Common myeloid progenitor, CD34-positive (primary cell): ENCODE results near the gene KHDC1.

Experiments
- CTCF ChIA-PET: fragments of 350-600 bp; sonication (Branson Sonifier 250); formaldehyde crosslinking; loops from one replicate; lab custom pipeline; 2021; ENCODE audit warnings: antibody characterized with exemption; lab: Charles Lee
- POLR2A ChIA-PET: fragments of 350-600 bp; sonication (Branson Sonifier 250); formaldehyde crosslinking; loops from one replicate; lab custom pipeline; 2021; ENCODE audit warnings: antibody characterized with exemption; lab: Charles Lee
- DNase-seq, 3 donors: peaks; one replicate each; pipeline versions ENCODE4 v3.0.0 to v3.0.0-alpha.2; 2013
- H3K27ac ChIP-seq, 2 experiments: 1 replicate in 1 of 2; 2 replicates in 1 of 2; pipeline ENCODE4 v1.7.0; 2013; ENCODE audit warnings: inconsistent platforms in 2 of 2, low read length in 2 of 2, mild to moderate bottlenecking in 2 of 2, low read depth in 1 of 2, moderate library complexity in 1 of 2; ENCODE audit not compliant: severe bottlenecking in 2 of 2, insufficient read depth in 1 of 2, poor library complexity in 1 of 2
- H3K27me3 ChIP-seq, 5 experiments: replicated peaks in 2 of 5; 1 replicate in 3 of 5; 2 replicates in 2 of 5; pipeline versions ENCODE4 v1.6.1 to v1.7.0; 2013; ENCODE audit warnings: low read length in 4 of 5, mild to moderate bottlenecking in 2 of 5, moderate library complexity in 2 of 5, inconsistent platforms in 1 of 5; ENCODE audit not compliant: insufficient read depth in 5 of 5, control insufficient read depth in 4 of 5
- H3K36me3 ChIP-seq, 4 experiments: 1 replicate in 2 of 4; 2 replicates in 2 of 4; pipeline versions ENCODE4 v1.6.1 to v1.7.0; 2013; ENCODE audit warnings: low read length in 3 of 4, control low read depth in 1 of 4, mild to moderate bottlenecking in 1 of 4; ENCODE audit not compliant: control insufficient read depth in 4 of 4, insufficient read depth in 4 of 4
- H3K4me1 ChIP-seq, 4 experiments: 1 replicate in 3 of 4; 2 replicates in 1 of 4; pipeline versions ENCODE4 v1.6.1 to v1.7.1; 2013; ENCODE audit warnings: low read length in 3 of 4, mild to moderate bottlenecking in 3 of 4, control low read depth in 1 of 4, inconsistent platforms in 1 of 4, moderate library complexity in 1 of 4; ENCODE audit not compliant: control insufficient read depth in 4 of 4, insufficient read depth in 4 of 4; ENCODE audit errors: control extremely low read depth in 1 of 4
- H3K4me3 ChIP-seq, 7 experiments: 1 replicate in 4 of 7; 2 replicates in 3 of 7; pipeline versions ENCODE4 v1.5.1 to v1.7.0; 2013; ENCODE audit warnings: mild to moderate bottlenecking in 7 of 7, low read length in 6 of 7, moderate library complexity in 6 of 7, inconsistent platforms in 2 of 7, low read depth in 2 of 7, control low read depth in 1 of 7; ENCODE audit not compliant: insufficient read depth in 4 of 7, control insufficient read depth in 1 of 7; ENCODE audit errors: extremely low read depth in 1 of 7
- H3K9me3 ChIP-seq, 5 experiments: 1 replicate in 4 of 5; 2 replicates in 1 of 5; pipeline versions ENCODE4 v1.6.1 to v1.7.1; 2013; ENCODE audit warnings: low read length in 4 of 5, mild to moderate bottlenecking in 2 of 5, inconsistent platforms in 1 of 5, low read depth in 1 of 5, moderate library complexity in 1 of 5; ENCODE audit not compliant: control insufficient read depth in 4 of 5, insufficient read depth in 2 of 5; ENCODE audit errors: control extremely low read depth in 1 of 5
- WGBS: methylation state at CpG from one replicate; pipeline ENCODE4 v1.1.5; 2013; ENCODE audit not compliant: insufficient coverage; 5-methylcytosine and 5-hydroxymethylcytosine counted together

Gene KHDC1

DNA sequence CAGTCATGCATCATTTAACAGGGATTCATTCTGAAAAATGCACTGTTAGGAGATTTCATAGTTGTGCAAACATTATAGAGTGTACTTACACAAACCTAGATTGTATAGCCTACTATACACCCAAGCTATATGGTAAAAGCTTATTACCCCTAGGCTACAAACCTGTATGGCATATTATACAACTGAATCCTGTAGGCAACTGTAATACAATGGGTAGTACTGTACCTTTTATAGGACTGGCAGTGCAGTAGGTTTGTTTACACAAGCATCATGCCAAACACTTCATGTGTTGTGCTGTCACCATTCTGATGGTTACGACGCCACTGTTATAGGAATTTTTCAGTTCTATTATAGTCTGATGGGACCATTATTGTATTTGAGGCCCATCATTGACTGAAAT lies 39.3 kb upstream of the KHDC1 start:
- Histone ChIP-seq H3K4me1 (peaks cover 0 to under 1% (median 0%) of the 10 kb centered on the region in 4 experiments), H3K9me3 (peaks cover 0 to 3% (median 0%) of the 10 kb centered on the region in 5 experiments), H3K27ac (no peak overlapping the region), H3K4me3 (no peak overlapping the region), H3K36me3 (peaks cover 0 to 9% (median 6%) of the 10 kb centered on the region in 4 experiments), H3K27me3 (no peaks in the 10 kb centered on the region)
- ChIA-PET POLR2A (no interaction called here), CTCF (no interaction called here)
- 100% methylated on average over 2 of the region's 2 CpGs for WGBS
- no peak for DNase-seq

DNA sequence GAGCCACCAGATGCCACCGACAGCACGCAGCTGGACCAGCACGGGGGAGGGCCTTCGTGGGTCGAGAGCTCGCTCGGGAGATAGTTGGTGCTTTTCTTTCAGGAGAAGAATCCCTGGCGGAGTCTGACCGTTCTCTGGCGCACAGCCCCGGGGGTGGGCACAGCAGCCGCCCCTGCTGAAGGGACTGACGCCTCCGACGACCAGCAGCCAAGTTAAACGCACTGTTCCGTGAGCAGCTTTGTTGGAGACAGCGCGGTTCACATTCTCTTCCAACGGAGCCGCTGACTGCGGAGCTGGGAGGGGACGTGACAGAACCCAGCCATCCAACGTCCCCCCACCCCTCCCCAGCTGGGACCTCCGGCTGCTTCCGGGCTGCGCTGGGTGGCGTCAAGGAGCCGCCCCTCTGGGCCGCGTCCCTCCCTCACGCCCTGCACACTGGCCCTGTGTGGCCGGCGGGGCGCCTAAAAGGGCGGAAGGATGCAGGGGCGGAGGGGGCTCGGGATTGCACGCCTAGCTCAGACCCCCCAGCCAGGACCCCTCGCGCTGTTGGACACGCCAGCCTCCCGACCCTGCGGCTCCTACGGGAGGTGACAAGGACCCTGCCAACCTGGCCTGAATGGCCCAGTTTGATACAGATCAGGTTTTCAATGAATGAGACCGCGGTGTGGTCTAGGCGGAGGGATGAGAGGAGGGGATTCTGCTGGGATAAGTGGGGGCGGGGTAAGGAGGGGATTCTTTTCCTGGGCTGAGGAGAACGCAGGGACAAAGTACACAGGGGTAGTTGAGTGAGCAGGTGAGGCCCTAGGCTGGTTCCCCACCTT lies 36.4 kb upstream of the KHDC1 start:
- Histone ChIP-seq H3K9me3 (peaks cover 0 to 4% (median 0%) of the 10 kb centered on the region in 5 experiments), H3K4me3 (peak overlapping the region in 4 of 7 experiments; percentile 19 to 63 (median 38)), H3K4me1 (no peaks in the 10 kb centered on the region), H3K36me3 (peaks cover 0 to 9% (median 6%) of the 10 kb centered on the region in 4 experiments), H3K27ac (no peak overlapping the region), H3K27me3 (no peaks in the 10 kb centered on the region)
- ChIA-PET CTCF (interaction anchor here (1.0 to 1.6 kb wide), 4 partner anchors 9 to 29 kb away, joined by 3 to 6 read pairs (median 4); no protein-coding TSS in a partner anchor), POLR2A (interaction anchor here (1.3 kb wide), 1 partner anchor 11 kb away, joined by 3 read pairs; no protein-coding TSS in a partner anchor)
- peak in 2 of 3 donors; percentile 37 to 38 for DNase-seq
- WGBS, result 77% methylated on average over 35 of the region's 50 CpGs

DNA sequence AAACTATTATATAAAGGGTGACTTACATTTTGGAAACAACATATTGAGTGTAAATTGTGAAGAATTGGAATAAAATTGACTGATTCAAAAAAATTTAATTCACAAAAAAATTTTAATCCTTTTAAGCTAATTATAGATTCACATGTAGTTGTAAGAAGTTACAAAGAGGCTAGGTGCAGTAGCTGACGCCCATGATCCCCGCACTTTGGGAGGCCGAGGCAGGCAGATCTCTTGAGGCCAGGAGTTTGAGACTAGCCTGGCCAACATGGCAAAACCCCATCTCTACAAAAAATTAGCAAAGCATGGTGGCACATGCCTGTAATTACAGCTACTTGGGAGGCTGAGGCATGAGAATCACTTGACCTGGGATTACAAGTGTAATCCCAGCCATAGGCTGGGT lies 30.3 kb upstream of the KHDC1 start:
- Histone ChIP-seq H3K36me3 (peaks cover 0 to 8% (median 4%) of the 10 kb centered on the region in 4 experiments), H3K27me3 (no peaks in the 10 kb centered on the region), H3K4me1 (no peaks in the 10 kb centered on the region), H3K9me3 (peaks cover 0 to 4% (median 0%) of the 10 kb centered on the region in 5 experiments), H3K27ac (no peak overlapping the region), H3K4me3 (no peak overlapping the region)
- DNase-seq, result no peak
- ChIA-PET CTCF (interaction anchor here (0.8 to 0.9 kb wide), 2 partner anchors 25 to 33 kb away, joined by 3 read pairs; no protein-coding TSS in a partner anchor), POLR2A (no interaction called here)
- WGBS, result 100% methylated on average over 3 of the region's 3 CpGs

DNA sequence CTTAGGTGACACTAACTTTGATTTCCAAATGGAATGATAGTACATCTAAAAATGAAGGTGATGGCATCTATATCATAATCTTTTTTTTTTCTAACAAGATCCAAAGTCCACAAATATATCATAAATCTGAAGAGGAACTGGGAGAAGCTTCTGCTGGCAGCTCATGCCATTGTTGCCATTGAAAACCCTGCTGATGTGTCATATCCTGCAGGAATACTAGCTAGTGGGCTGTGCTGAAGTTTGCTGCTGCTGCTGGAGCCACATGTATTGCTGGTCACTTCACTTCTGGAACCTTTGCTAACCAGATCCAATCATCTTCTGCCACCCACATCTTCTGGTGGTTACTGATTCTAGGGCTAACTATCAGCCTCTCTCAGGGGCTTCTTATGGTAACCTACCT lies 27.4 kb upstream of the KHDC1 start:
- Histone ChIP-seq H3K4me1 (no peaks in the 10 kb centered on the region), H3K4me3 (no peak overlapping the region), H3K9me3 (peaks cover 0 to 4% (median 0%) of the 10 kb centered on the region in 5 experiments), H3K27ac (no peak overlapping the region), H3K36me3 (peaks cover 0 to 9% (median 6%) of the 10 kb centered on the region in 4 experiments), H3K27me3 (no peaks in the 10 kb centered on the region)
- POLR2A ChIA-PET, result no interaction called here
- CTCF ChIA-PET, result interaction anchor here (1.2 to 1.7 kb wide), 4 partner anchors 9 to 38 kb away, joined by 3 to 8 read pairs (median 4); no protein-coding TSS in a partner anchor
- DNase-seq, result no peak

DNA sequence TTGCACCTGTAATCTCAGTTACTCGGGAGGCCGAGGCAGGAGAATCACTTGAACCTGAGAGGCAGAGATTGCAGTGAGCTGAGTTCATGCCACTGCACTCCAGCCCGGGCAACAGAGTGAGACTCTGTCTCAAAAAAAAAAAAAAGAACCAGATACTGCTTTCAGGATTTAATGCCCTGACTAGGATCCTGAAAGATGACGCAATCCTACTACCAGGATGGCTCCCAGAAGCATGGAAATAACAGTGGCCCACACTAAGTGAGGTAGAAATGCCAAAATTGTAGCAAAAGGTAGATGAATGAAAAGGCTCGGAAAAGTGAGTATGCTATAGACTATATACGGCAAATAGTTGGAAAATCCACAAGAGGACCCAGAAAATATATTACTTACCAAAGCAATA lies 23.8 kb upstream of the KHDC1 start:
- no peak overlapping the region for H3K4me3 ChIP-seq
- H3K9me3 ChIP-seq, result no peaks in the 10 kb centered on the region
- ChIA-PET POLR2A (no interaction called here), CTCF (interaction anchor here (0.6 to 3.3 kb wide), 5 partner anchors 18 to 212 kb away, joined by 3 to 67 read pairs (median 8); no protein-coding TSS in a partner anchor)
- 97% methylated on average over 3 of the region's 6 CpGs for WGBS
- no peaks in the 10 kb centered on the region for H3K4me1 ChIP-seq
- H3K36me3 ChIP-seq, result peaks cover 0 to 8% (median 5%) of the 10 kb centered on the region in 4 experiments
- no peaks in the 10 kb centered on the region for H3K27me3 ChIP-seq
- no peak for DNase-seq
- no peak overlapping the region for H3K27ac ChIP-seq

DNA sequence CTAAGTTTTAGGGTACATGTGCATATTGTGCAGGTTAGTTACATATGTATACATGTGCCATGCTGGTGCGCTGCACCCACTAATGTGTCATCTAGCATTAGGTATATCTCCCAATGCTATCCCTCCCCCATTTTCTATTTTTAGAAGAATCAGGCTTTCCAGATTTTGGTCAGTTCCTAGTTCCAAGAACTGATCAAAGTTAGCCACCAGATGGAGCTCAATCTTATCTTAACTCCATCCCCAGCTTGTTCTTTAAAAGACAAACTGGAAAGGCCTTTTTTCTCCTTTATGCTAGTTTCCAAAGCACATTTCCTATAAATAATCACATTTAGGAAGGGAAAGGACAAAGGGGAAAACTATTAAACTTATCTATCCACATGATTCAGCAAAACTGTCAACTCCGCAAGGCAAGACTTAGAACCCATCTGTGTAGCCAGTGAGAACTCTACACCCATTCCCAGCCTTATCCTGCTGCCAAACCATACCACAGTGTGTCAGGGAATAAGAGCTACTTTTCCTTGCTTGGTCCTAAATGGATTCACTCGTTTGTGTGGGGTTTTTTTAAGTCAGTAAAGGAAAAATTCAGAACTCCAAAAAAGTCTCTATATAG lies 22.8 kb upstream of the KHDC1 start:
- DNase-seq, result peak; percentile 46 to 67 (median 67)
- POLR2A ChIA-PET, result no interaction called here
- 100% methylated on average over 1 of the region's 3 CpGs for WGBS
- CTCF ChIA-PET, result interaction anchor here (0.7 to 3.3 kb wide), 15 partner anchors 9 to 884 kb away, joined by 3 to 67 read pairs (median 3); no protein-coding TSS in a partner anchor
- Histone ChIP-seq H3K9me3 (no peaks in the 10 kb centered on the region), H3K4me3 (no peak overlapping the region), H3K36me3 (peaks cover 0 to 4% (median 2%) of the 10 kb centered on the region in 4 experiments), H3K27ac (no peak overlapping the region), H3K27me3 (no peaks in the 10 kb centered on the region), H3K4me1 (no peaks in the 10 kb centered on the region)
